PC-9 (cell line): ENCODE data around the gene CAPN15.

Source experiments
- CTCF ChIP-seq: fragments of 200-600 bp; sonication (generic); conservative IDR thresholded peaks from 2 replicates; pipeline ENCODE4 v1.6.1; 2017; ENCODE audit warnings: mixed run types, antibody characterized with exemption, mild to moderate bottlenecking, moderate library complexity
- EZH2 ChIP-seq: fragments of 200-600 bp; sonication (generic); IDR thresholded peaks from 2 replicates; pipeline ENCODE4 v1.8.0; 2017; ENCODE audit warnings: antibody characterized with exemption, low read depth

DNA sequence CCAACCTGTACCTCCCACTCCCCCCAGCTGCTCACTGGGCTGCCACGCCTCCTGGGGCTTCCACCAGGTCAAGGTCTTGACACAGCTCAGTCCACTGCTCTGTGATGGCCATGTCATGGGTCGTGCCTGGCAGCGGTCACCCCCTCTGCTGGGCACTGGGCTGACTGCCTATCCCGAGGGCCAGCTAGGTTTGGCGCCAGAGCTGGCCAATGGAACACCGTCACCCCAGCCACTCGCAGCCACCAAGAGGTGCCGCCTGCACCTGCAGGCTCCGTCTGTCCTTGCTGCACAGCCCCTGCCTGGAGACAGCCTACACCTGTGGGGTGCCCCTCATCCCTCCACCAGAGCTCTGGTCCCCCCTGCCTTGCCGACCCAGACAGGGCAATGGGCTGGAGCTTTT, 57.8 kb downstream of the CAPN15 start:
- no peak for TF ChIP-seq EZH2
- 0 out of 2 replicates have a peak, but pooled peaks have one; percentile 24 for TF ChIP-seq CTCF
